Heart left ventricle (tissue), 13 donors: ENCODE measurements around the gene CENPN.

Source experiments
- POLR2A ChIP-seq, 2 donors: fragments of 450-650 bp; IDR thresholded peaks; one replicate each; pipeline ENCODE4 v1.6.1; 2017; ENCODE audit warnings: antibody characterized with exemption in 2 of 2, mild to moderate bottlenecking in 2 of 2, moderate library complexity in 2 of 2
- TF ChIP-seq, protein P1 (sequence below), 12 donors: fragments of 200-600 bp; sonication (generic) in 4 of 12; IDR thresholded peaks; one replicate each; pipeline versions ENCODE4 v1.5.0 to v1.8.0; 2018 to 2022; ENCODE audit warnings: antibody characterized with exemption in 12 of 12, mild to moderate bottlenecking in 5 of 12
- donor health status: ischemic (EF 13 %, LVEDD 7.1; RV severe dilation, severe dysfunction).
- donor health status: DM: no; HTN: yes; CAD: no.
- donor health status: DM: no; HTN: no; CAD: no.
- donor health status: ischemic (EF 25% LVEDD 6.9; RV normal size, moderate dysfunction).
- donor health status: ischemic (EF 25% LVEDD 5.7; RV mildly dilated, moderate dysfunction).
- donor health status: ischemic (EF 35%, LVEDD 5.7; RV mildly dilated, moderate dysfunction).
- donor health status: nonischemic (EF 11% LVEDD 7.7; RV severe dilation, severe dysfunction).
- donor health status: DM: yes; HTN: yes; CAD: no.
- donor health status: PGD.
- donor health status: ischemic (EF 29% LVEDD 5.4; RV normal size, mild dysfunction).
- donor health status: nonischemic (EF 23%, LVEDD 6.1; RV moderate dilation, normal function).

DNA sequence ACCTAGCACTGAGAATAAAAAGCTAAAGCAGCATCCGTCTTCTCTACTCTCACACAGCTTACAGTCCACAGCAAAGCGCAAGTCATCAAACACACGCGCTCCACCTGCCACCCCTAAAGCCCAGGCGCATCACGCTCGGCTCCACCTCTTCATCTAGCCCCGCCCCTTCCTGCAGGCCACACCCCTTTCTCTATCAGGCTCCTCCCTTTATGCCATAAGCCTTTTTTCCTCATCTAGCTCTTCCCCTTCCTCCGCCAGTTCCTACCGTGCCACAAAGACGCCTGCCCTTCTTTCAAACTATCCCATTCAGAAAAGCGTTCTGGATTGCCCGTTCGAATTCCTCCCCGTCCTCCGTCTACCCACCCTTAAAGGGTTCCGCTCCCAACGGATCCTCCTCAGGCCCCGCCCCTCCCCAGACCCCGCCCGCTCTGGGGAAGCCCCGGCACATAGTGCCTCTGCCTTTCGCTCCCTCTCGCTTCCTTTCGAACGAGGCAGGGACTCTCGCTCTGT is 69.6 kb downstream of the CENPN start:
- TF ChIP-seq, protein P1, sequence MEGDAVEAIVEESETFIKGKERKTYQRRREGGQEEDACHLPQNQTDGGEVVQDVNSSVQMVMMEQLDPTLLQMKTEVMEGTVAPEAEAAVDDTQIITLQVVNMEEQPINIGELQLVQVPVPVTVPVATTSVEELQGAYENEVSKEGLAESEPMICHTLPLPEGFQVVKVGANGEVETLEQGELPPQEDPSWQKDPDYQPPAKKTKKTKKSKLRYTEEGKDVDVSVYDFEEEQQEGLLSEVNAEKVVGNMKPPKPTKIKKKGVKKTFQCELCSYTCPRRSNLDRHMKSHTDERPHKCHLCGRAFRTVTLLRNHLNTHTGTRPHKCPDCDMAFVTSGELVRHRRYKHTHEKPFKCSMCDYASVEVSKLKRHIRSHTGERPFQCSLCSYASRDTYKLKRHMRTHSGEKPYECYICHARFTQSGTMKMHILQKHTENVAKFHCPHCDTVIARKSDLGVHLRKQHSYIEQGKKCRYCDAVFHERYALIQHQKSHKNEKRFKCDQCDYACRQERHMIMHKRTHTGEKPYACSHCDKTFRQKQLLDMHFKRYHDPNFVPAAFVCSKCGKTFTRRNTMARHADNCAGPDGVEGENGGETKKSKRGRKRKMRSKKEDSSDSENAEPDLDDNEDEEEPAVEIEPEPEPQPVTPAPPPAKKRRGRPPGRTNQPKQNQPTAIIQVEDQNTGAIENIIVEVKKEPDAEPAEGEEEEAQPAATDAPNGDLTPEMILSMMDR (IDR thresholded peaks at IDR 0.05): no peak
- TF ChIP-seq POLR2A (IDR thresholded peaks at IDR 0.05): no peak
